GM21786 (cell line): ENCODE results near the gene CDK6.
A peak's percentile ranks its signal among the peaks of the same experiment; 100 is the strongest.

Experiments used
- ATAC-seq: cut with Tn5 transposase; IDR thresholded peaks from one replicate; pipeline ENCODE4 v1.9.1; 2021; ENCODE audit not compliant: unreplicated experiment

CDK6 gene

DNA sequence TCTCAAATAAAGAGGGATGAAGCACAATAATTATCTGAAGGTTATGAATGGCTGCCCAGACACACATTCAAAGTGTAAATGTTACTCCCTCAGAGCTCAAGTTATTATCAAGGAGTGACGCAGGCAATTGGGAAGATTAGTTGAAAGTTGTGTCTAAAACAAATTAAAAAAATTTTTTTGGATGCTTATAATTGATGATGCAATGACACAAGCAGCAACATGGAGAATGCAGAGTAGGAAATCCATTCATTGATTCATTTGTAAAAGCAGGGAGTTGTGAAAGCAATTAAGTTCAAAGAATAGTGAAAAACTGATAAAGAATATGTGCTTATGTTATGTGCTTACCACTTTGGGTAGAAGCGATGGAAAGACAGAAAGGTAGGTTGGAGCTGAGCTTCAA is 120.4 kb downstream of the CDK6 start:
- no peak for ATAC-seq

GRCh38 chr7:92714767-92715166 is 121.6 kb downstream of the CDK6 start:
- no peak for ATAC-seq

DNA sequence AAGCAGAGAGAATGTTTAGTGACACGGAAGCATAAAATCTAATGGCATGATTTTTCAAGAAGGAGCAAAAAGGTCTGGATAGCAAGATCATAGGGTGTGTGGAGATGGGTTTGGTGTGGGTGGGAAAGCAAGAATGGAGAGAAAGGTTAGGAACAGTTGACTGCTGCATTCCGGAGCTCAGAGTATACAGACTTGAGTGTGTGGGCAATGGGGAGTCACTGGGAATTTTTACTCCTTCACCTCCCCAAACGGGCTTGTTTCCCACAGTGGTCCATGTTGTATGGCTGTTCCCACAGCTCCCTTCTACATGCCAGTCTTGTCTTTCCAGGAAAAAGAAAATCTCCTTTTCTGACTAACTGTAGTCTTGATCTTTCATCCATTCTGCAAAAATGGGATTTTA is 122.1 kb downstream of the CDK6 start:
- ATAC-seq, result no peak

- ATAC-seq, result no peak
Observed at GRCh38 chr7:92709912-92710311, 126.5 kb downstream of the CDK6 start.

- ATAC-seq, result no peak
Observed at GRCh38 chr7:92709150-92709549, 127.2 kb downstream of the CDK6 start.

- no peak for ATAC-seq
Observed at GRCh38 chr7:92708111-92709042, 128.0 kb downstream of the CDK6 start.

DNA sequence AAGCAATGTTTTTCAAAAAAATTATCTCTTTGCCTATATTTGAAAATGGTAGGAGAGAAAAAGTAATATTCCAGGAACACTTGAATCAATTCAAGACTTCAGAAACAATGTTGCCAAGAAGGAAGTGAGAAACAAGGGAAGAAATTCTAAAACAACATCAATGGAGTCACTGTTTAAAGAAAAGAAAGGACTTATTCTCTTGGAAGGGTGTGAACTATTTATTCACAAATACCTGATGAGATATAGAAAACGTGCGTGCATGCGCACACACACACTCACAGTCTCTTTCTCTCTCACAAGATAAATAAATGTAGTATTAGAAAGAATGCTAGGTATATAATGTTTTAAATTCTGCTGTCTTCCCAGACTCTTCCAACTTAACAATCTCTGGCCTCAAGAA is 128.9 kb downstream of the CDK6 start:
- no peak for ATAC-seq

GRCh38 chr7:92706563-92706962 is 129.8 kb downstream of the CDK6 start:
- ATAC-seq, result no peak

GRCh38 chr7:92705831-92706230 is 130.5 kb downstream of the CDK6 start:
- no peak for ATAC-seq

GRCh38 chr7:92704858-92705257 is 131.5 kb downstream of the CDK6 start:
- no peak for ATAC-seq

DNA sequence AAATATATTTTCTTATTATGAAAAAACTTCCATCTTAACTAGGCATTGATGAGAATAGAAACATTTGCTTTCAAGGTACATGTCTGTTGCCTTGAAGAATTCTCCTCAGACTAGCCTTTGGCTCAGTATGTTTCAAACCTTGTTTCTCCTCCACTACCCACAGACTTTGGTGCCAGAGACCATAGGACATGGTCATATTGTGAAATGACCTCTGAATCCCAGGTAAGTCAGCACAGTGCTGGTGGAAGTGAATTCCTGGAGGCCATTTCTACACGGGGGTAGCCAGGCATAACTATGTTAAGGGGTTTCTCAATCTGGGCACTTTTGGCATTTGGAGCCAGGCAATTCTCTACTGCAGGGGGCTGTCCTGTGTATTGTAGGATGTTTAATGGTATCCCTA is 133.8 kb downstream of the CDK6 start:
- no peak for ATAC-seq

DNA sequence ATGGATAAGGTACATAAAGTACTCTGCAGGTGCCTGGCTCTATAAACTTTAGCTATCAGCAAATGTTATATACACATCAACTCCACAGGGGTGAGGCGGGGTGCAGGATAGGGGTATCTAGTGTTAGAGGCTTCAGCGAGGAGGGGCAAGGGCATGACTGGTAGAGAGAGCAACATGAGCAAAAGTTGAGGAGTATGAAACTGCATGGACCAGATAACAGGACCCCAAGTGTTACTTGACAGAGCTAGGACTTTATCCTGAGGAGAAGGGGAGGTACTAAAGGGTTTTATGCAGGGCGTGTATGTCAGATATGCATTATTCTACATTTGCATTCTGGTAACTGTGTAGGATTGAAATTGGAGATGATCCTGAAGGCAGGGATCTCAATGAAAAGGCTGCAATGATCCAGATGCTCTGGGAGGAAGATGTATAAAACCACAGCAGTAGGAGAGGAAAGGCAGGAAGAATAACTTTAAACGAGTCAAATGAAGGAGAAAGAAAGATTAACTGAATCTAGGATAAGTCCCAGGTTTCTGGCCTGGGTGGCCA is 136.3 kb downstream of the CDK6 start:
- no peak for ATAC-seq

DNA sequence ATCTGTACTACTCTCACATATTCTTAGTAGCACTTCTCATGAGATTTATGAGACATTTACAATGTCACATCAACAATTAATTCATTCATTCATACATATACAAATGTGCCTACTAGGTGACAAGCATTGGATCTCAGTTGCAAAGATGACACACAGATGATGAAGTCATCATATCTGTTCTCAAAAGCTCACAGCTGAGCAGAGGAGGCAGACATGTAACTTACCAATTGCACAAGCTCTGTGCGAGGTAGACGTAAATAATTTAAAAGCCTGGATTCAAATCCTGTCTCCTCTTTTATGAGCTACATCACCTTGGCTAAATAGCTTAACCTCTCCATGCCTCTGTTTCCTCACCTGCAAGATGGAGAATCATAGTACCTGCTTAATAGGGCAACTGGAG is 136.8 kb downstream of the CDK6 start:
- no peak for ATAC-seq

DNA sequence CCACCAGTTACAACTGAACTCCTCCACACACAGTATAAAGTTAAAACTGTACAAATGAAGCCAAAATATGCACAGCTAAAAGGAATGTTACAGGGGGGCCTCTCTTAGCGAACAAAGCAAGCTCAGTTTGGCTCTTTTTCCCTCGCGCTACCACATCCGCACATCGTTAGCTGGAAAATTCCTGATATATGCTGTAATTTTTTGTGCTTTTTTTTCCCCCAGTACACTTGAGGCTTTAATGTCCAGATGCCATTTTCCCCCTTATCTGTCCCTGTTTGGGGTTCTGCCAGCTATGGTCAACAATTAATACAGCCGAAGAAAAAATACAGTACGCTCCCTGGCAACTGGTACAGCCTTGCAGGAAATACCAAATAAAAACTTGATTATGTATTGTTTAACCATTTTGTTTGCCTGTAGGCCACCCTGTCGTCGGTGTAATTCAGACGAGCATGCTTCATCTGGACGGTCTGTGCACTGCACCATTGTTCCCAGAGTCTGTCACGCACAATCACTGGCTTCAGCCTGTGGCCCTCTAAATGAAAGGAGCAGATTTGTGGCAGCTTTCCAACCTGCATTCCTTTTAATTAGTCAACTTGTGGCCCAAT is 138.0 kb downstream of the CDK6 start:
- no peak for ATAC-seq

DNA sequence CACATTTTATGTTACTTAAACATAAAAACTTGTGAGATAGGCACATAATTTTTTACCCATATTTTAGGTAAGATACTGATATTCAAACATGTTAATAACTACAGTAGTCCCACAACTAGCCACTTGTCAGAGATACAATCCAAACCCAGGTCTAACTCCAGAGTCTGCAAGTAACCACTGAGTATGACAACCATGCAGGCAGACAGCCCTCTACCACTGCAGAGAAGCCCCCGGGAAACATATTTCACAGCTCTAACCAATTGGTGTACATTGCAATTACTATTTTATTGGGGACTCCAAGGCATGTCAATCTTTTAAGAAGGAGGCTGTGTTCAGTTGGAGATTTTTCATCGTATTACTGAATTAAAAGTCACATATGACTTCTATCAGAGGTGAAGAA is 139.0 kb downstream of the CDK6 start:
- no peak for ATAC-seq

DNA sequence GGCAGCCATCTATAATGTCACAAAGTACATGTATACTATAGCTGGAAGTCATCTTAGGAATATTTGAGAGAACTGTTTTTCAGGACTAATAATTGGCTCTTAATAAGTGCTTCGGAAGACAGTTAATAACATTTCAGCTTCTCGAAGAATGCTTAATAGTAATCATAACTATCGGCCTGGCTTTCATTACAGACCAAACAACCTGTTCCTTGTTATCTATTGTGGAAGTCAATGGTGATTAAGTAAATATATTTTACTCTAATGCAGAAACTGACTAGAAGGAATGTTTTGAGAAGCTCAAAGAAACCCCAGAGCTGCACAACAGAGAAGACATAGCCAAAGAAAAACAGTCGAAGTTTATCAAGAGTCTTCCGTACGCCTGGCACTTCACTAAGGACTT is 139.4 kb downstream of the CDK6 start:
- ATAC-seq, result no peak

- no peak for ATAC-seq
Observed at GRCh38 chr7:92696584-92696983, 139.8 kb downstream of the CDK6 start.

GRCh38 chr7:92695308-92696261 is 140.8 kb downstream of the CDK6 start:
- no peak for ATAC-seq

GRCh38 chr7:92694211-92694610 is 142.2 kb downstream of the CDK6 start:
- ATAC-seq, result no peak

DNA sequence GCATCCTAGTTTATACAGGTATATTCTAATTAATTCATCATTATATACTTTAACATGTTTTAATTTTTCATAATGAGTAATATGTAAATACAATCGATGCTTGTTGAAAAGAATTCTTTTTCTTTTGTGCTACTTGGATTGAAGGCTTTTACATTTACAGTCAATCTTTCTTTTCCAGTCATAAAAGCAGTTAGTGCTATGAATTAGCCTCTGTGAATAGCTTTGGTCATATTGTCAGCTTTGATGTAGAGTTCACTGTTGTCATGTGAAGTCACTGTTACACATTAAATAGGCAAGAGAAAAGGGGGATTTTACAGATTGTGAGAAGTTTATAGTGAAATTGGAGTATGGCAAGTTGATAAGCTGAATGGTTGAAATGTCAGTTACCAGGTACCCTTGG is 142.9 kb downstream of the CDK6 start:
- no peak for ATAC-seq

GRCh38 chr7:92691578-92691977 is 144.8 kb downstream of the CDK6 start:
- peak; percentile 91 for ATAC-seq
